Colonic mucosa (tissue), 4 donors: ENCODE results near the gene HMGN4. TPM values are rescaled to one million over a fixed set of nuclear protein-coding genes. Genes with fewer than 3 reads are reported as not detected.

Source experiments
- DNase-seq: peaks from one replicate; pipeline ENCODE4 v3.0.0-alpha.2; 2020
- H3K27ac ChIP-seq: fragments of 200-600 bp; one replicate; pipeline ENCODE4 v1.8.0; 2021
- H3K27me3 ChIP-seq: fragments of 200-600 bp; one replicate; pipeline ENCODE4 v1.8.0; 2021
- H3K36me3 ChIP-seq: fragments of 200-600 bp; one replicate; pipeline ENCODE4 v1.8.0; 2021
- H3K4me1 ChIP-seq: fragments of 200-600 bp; one replicate; pipeline ENCODE4 v1.8.0; 2021; ENCODE audit warnings: mild to moderate bottlenecking
- H3K4me3 ChIP-seq: fragments of 200-600 bp; one replicate; pipeline ENCODE4 v1.8.0; 2021
- H3K9ac ChIP-seq, 2 donors: one replicate each; pipeline ENCODE4 v1.7.0; 2013; ENCODE audit warnings: control low read depth in 2 of 2, low read depth in 2 of 2, low read length in 2 of 2
- H3K9me3 ChIP-seq: fragments of 200-600 bp; one replicate; pipeline ENCODE4 v1.8.0; 2021
- CTCF ChIP-seq: fragments of 200-600 bp; IDR thresholded peaks from one replicate; pipeline ENCODE4 v1.8.0; 2022; ENCODE audit warnings: antibody characterized with exemption, mild to moderate bottlenecking
- intact Hi-C: fragments of 100-400 bp; cut with DNase I; formaldehyde crosslinking; loops from one replicate; pipeline ENCODE4 v1.14.1; 2022
- total RNA-seq, 2 donors: library from RNA; stranded (reverse); fragmentation: NEBNext Ultra II Directional in 1 of 2; extraction: Animal tissue kit (Norgen Biotek cat#: 25700) in 1 of 2; gene quantifications; one replicate each; pipeline ENCODE4 v1.2.1, GENCODE V29; 2021
- donor health status: healthy.
- donor health status: DM: no; HTN: no; CAD: no.
- donor health status: DM: no; HTN: no; CAD: no.

The HMGN4 gene
- total RNA-seq, 2 donors from 2014 or later = 40.6 to 56.0 TPM

- DNase-seq = no peak
- no peaks in the 10 kb centered on the region for H3K4me1 ChIP-seq
- H3K9ac ChIP-seq = peak overlapping the region in 1 of 2 donors; percentile 36
- no peaks in the 10 kb centered on the region for H3K36me3 ChIP-seq
- H3K4me3 ChIP-seq = peak overlapping the region; percentile 32
- H3K27ac ChIP-seq = no peak overlapping the region
- no peaks in the 10 kb centered on the region for H3K27me3 ChIP-seq
- H3K9me3 ChIP-seq = no peaks in the 10 kb centered on the region
- intact Hi-C loops = no loop called here
- no peak for TF ChIP-seq CTCF
Measured at GRCh38 chr6:26554447-26554696, 16.2 kb downstream of the HMGN4 start.

GRCh38 chr6:26554697-26555504 lies 16.7 kb downstream of the HMGN4 start:
- DNase-seq = peak; percentile 50

GRCh38 chr6:26555505-26556262 lies 17.5 kb downstream of the HMGN4 start:
- no peak for DNase-seq
- no peaks in the 10 kb centered on the region for H3K27me3 ChIP-seq
- H3K4me3 ChIP-seq = no peak overlapping the region
- TF ChIP-seq CTCF = no peak
- intact Hi-C loops = no loop called here
- no peaks in the 10 kb centered on the region for H3K4me1 ChIP-seq
- no peaks in the 10 kb centered on the region for H3K9me3 ChIP-seq
- H3K9ac ChIP-seq = no peak overlapping the region
- H3K36me3 ChIP-seq = no peaks in the 10 kb centered on the region
- H3K27ac ChIP-seq = no peak overlapping the region

More at GRCh38 chr6:26554697-26555504, 16.7 kb downstream of the HMGN4 start:
- no peaks in the 10 kb centered on the region for H3K9me3 ChIP-seq
- peak overlapping the region; percentile 32 for H3K4me3 ChIP-seq
- intact Hi-C loops = no loop called here
- TF ChIP-seq CTCF = no peak
- H3K36me3 ChIP-seq = no peaks in the 10 kb centered on the region
- no peaks in the 10 kb centered on the region for H3K4me1 ChIP-seq
- H3K9ac ChIP-seq = peak overlapping the region in 1 of 2 donors; percentile 36
- no peaks in the 10 kb centered on the region for H3K27me3 ChIP-seq
- H3K27ac ChIP-seq = no peak overlapping the region

- Histone ChIP-seq H3K27me3 (no peaks in the 10 kb centered on the region), H3K36me3 (no peaks in the 10 kb centered on the region), H3K27ac (no peak overlapping the region), H3K9me3 (no peaks in the 10 kb centered on the region), H3K4me1 (no peaks in the 10 kb centered on the region), H3K9ac (no peak overlapping the region), H3K4me3 (no peak overlapping the region)
- no peak for TF ChIP-seq CTCF
- intact Hi-C loops = no loop called here
- DNase-seq = no peak
Measured at GRCh38 chr6:26556263-26557070, 18.3 kb downstream of the HMGN4 start.
